DMS 273 treated with DMSO at 0.1 percent for 48 hours (cell line): ENCODE measurements around the gene TTC8.

ENCODE experiments used
- DNase-seq: peaks from one replicate; lab custom pipeline; 2025; lab: John Stamatoyannopoulos, UW

The TTC8 gene

GRCh38 chr14:88868558-88869159 is 44.2 kb downstream of the TTC8 start:
- no peak for DNase-seq

GRCh38 chr14:88870777-88871176 is 46.3 kb downstream of the TTC8 start:
- no peak for DNase-seq

GRCh38 chr14:88871429-88871828 is 47.0 kb downstream of the TTC8 start:
- no peak for DNase-seq

GRCh38 chr14:88872976-88873375 is 48.5 kb downstream of the TTC8 start:
- no peak for DNase-seq

GRCh38 chr14:88877192-88877591 is 52.7 kb downstream of the TTC8 start:
- DNase-seq = no peak

- DNase-seq = no peak
Measured at GRCh38 chr14:88879022-88879421, 54.6 kb downstream of the TTC8 start.

GRCh38 chr14:88882236-88882635 is 57.8 kb downstream of the TTC8 start:
- no peak for DNase-seq

GRCh38 chr14:88895116-88895515 is 70.7 kb downstream of the TTC8 start:
- no peak for DNase-seq

GRCh38 chr14:88901189-88901588 is 76.7 kb downstream of the TTC8 start:
- DNase-seq = no peak

GRCh38 chr14:88901991-88902390 is 77.5 kb downstream of the TTC8 start:
- DNase-seq = no peak

GRCh38 chr14:88902850-88903249 is 78.4 kb downstream of the TTC8 start:
- DNase-seq = no peak

GRCh38 chr14:88904206-88904647 is 79.8 kb downstream of the TTC8 start:
- no peak for DNase-seq

- DNase-seq = no peak
Measured at GRCh38 chr14:88904864-88905263, 80.4 kb downstream of the TTC8 start.

GRCh38 chr14:88908216-88908615 is 83.8 kb downstream of the TTC8 start:
- no peak for DNase-seq

- DNase-seq = no peak
Measured at GRCh38 chr14:88910386-88910785, 85.9 kb downstream of the TTC8 start.

- DNase-seq = no peak
Measured at GRCh38 chr14:88911809-88912208, 87.4 kb downstream of the TTC8 start.

- no peak for DNase-seq
Measured at GRCh38 chr14:88914956-88915355, 90.5 kb downstream of the TTC8 start.

GRCh38 chr14:88919502-88919901 is 95.1 kb downstream of the TTC8 start:
- DNase-seq = no peak
